Umbilical cord (tissue), 2 donors: Measurements from ENCODE around the gene NOX5. TPM values are rescaled to one million over a fixed set of nuclear protein-coding genes. Genes with fewer than 3 reads are reported as not detected.
"Not testable (repeated sequence)": the region's sequence is repeated elsewhere in the genome, so short reads cannot be mapped to it uniquely, and the experiment has no call there.

Source experiments
- DNase-seq: peaks from one replicate; pipeline ENCODE4 v3.0.0-alpha.2; 2015; ENCODE audit warnings: low spot score
- total RNA-seq: library from RNA; depleted of rRNA; stranded (reverse); fragments of >200 nt; gene quantifications from one replicate; pipeline ENCODE4 v1.2.3, GENCODE V29; 2014; ENCODE audit warnings: low replicate concordance; ENCODE audit not compliant: insufficient read depth

The NOX5 gene
- total RNA-seq, 1 donor from 2014 or later = 1.2 TPM

DNA sequence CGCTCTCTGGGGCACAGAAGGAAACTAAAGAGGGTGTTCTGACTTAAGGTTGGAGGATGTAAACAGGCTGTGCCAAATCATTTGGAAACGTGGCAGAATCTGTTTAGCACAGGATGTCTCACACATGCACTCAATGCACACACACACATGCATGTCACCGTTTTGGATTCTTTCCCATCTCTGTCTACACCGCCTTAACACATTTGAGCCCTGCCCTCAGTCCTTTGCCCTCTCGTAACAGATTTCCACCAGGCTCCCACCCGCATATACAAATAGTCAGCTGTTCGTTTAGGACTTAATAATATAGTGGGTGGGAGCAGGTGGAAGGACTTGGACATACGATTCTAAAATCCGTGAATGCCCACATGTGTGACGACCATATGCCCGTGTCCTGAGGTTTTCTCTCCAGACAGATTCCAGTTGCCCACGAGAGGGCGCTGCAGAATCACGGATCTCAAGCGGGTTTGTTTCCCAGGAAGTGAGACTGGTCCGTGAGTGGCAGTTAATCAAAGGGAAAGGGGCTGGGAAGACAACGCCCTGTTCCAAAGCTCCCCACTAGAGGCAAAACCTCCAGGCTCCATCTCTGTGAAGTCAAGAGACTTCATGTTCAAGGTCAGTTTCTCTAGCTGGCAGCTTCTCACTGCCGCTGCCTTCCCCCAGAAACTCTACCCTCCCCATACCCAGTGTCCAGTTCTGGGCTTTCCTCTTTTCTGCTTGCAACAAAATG is 44.5 kb downstream of the NOX5 start:
- DNase-seq = peak; percentile 90

DNA sequence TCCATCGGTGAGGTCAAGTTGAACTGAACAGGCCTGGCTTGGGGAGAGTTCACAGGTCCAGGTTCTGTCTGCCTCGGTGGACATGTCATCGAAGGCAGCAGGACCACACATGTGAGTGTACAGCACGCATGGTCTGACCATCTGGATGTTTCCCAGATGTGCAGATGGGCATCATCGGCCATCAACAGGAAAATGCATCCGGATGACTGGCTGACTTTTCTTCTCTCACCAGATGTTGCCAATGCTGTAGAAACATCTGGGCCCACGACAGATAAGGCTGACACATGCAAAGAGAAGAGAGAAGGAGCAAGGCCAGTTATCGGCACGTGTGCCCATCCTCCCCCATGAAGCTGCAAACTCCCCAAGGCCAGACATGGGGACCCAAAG is 45.1 kb downstream of the NOX5 start:
- DNase-seq = no peak

DNA sequence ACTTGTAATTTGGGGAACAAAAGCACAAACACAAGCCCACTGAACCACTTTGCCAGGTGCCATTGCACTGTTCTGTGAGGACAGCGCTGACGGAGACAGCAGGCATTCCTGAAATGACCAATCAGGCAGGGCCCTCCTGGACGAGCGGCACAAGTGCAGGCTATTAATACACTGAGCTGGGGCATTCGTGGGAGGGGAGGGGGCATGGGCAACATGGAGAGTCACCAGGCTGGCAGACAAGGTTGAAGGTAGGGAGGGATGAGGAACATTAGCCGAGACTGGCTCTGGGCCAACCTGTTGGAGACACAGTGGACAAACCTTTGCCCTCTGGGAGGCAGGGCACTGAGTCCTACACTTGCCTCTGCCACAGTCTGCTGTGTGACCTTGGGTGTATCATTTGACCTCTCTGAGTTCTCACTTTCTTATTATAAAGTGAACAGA is 45.6 kb downstream of the NOX5 start:
- DNase-seq = no peak

GRCh38 chr15:69060744-69061143 is 46.2 kb downstream of the NOX5 start:
- peak; percentile 10 for DNase-seq

DNA sequence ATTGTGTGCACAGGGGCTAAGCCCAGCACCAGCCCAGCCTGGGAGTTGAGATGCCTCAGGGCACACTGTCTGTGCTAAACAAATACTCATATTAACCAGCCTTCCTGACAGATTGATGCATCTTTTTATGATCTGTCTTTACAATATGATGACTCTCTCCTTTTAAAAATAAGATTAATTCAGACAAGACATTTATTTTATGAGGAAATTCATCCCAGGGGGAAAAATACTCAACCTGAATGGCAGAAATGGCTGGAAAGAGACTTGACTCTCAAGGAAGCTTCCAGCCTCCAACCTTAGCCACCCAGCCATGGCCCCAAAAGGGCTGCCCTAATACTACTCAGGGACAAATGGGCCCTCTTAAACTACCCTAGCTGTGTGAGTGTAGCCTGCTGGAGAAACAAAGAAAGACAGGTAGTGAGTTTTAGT is 46.9 kb downstream of the NOX5 start:
- DNase-seq = no peak

DNA sequence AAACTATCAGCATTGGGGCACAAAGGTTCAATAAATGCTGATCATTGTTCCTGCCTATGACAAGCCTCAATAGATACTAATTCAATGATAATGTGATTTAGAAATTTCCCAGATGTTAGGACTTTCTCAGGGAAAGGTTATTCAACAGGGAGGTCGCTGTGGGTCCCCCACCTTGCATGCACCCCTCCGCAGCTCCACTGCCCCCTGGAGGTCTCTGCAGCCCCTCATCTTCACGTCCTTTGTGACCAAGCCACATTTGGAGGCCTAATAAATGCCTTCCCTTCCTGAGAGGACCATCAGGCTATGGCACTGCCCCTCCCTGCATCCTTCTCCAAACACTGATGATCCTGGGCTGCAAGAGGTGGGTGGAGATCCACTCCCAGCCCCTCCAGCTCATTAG is 50.2 kb downstream of the NOX5 start:
- no peak for DNase-seq

DNA sequence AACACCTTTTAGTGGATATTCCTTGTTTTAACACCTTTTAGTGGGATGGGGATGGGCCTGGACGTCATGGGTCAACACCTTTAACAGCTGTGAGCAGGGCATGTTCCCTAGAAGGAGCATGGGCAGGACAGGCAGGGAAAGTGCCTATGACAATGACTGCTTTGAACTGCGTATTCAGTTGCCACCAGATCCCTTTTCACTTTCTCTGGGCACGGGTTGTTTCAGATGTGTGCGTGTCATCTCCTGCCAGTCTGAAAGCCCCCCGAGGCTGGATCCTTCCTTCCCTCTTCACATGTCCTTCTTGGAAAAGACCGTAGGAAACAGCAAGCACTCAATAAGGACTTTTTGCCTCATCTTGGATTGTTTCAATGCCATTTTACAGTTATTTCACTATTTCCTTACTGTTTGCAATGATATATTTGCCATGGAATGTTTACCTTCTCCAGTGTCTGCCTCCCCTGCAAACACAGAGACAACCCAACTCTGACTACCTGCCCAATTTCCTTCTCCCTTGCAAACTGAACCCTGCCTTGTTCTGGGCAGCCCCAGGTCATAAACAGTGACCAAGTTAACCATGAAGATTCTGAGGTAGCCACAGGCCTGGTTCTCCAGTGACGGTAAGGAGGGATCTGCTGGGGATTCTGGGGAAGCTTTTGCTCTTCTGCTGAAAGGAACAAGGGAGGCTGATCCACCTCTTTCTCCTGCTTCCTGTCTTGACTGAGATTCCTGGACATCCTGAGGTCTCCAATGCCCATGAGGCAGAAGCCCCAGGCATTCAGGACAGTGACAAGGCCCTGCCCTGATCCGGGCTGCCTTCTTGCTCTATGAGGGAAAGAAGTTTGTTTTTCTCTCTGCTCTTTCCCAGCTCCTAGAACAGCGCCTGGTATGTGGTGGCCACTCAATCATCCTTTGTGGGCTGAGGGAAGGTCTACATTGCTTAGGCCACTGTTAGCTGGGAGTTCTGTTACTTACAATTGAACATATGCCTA is 51.8 kb downstream of the NOX5 start:
- DNase-seq = no peak

- DNase-seq = no peak
Measured at GRCh38 chr15:69067296-69067695, 52.8 kb downstream of the NOX5 start.

GRCh38 chr15:69068157-69068556 is 53.7 kb downstream of the NOX5 start:
- no peak for DNase-seq

DNA sequence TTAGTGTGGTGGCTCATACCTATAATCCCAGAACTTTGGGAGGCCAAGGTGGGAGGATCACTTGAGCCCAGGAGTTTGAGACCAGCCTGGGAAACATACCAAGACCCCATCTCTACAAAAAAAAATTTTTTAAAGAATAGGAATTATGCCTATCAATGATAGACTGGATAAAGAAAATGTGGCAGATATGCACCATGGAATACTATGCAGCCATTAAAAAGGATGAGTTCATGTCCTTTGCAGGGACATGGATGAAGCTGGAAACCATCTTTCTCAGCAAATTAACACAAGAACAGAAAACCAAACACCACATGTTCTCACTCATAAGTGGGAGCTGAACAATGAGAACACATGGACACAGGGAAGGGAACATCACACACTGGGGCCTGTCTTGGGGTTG is 54.8 kb downstream of the NOX5 start:
- DNase-seq = not testable (repeated sequence)

- no peak for DNase-seq
Measured at GRCh38 chr15:69069996-69070395, 55.5 kb downstream of the NOX5 start.

DNA sequence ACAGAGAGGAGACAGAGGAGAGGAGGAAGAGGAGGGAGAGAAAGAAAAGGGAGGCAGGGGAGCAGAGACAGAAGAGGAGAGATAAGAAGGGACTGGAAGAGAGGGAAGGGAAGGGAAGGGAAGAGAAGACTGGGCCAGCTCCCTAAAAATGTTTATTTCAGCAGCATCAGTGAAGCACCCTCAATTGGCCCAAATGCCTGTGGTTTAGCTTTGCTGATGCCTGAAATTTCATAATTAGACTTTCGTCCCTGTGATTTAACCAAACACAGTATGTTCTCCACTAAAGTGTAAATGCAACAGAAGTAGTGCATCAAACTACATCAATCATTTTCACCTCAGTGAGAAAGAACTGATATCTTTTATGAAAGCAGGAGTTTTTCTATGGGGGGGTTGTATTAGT is 55.9 kb downstream of the NOX5 start:
- no peak for DNase-seq

GRCh38 chr15:69071260-69071659 is 56.8 kb downstream of the NOX5 start:
- no peak for DNase-seq

DNA sequence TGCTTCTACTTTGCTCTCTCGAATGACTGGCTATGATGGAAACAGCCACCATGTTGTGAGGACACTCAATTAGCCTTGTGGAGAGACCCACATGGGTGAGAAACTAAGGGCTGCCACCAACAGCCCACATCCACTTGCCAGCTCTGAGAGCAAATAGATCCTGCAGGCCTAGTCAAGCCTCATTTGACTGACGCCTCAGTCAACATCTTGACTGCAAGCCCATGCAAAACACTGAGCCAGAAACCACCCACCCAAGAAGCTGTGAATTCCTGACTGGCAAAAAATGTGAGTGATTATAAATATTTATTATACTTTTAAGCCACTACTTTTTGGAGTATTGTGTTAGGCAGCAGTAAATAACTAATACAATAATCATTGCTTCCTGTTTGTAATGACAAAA is 58.4 kb downstream of the NOX5 start:
- DNase-seq = no peak

GRCh38 chr15:69074001-69074842 is 59.7 kb downstream of the NOX5 start:
- peak; percentile 81 for DNase-seq

- peak; percentile 37 for DNase-seq
Measured at GRCh38 chr15:69074843-69075224, 60.3 kb downstream of the NOX5 start.

DNA sequence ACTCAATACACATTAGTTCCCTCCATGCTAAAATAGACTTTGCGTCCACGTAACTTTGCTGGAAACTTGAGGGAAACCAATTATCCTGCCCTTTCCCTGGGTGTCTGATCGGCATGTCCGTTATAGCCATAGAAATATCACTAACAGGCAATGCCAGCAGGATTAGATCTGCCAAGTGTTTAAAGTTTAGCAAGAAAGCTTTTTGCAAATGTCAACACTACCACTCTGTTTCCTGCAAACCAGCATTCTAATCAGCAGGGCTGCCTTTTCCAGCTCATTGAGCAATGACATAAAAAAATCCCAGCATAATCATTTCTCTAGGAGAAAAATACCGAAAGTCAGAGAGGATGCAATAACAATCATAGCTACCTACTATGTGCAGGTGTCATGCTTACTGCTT is 60.9 kb downstream of the NOX5 start:
- peak; percentile 19 for DNase-seq

DNA sequence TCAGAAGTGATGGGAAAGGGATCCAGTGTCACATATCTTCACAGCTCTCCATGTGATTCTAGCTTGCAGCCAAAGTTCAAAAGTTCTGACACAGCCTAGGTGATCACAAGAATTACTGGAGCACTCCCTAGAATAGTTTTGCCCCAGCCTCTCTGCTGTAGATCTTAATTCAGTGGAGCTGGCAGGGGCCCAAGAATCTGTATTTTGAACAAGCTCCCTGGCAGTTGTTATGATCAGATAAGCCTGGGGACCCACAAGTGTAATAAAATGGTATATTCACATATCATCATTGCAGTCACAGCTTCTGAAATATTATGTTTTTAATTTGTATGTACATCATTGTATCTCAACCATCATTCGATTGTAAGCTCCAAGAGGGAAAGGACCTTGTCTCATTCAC is 62.3 kb downstream of the NOX5 start:
- no peak for DNase-seq

DNA sequence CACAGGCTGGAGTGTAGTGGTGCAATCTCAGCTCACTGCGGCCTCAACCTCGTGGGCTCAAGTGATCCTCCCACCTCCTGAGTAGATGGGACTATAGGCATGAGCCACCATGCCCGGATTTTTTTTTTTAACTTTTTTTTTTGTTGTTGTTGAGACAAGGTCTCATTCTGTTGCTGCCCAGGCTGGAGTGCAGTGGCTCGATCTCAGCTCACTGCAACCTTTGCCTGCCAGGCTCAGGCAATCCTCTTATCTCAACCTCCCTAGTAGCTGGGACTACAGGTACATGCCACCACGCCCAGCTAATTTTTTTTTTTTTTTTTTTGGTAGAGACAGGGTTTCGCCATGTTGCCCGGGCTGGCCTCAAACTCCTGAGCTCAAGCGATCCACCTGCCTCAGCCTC is 64.1 kb downstream of the NOX5 start:
- no peak for DNase-seq

GRCh38 chr15:69080295-69081248 is 66.1 kb downstream of the NOX5 start:
- peak; percentile 36 for DNase-seq
